DMS53 (cell line): Measurements from ENCODE around the gene CALD1.

Source experiments
- DNase-seq: peaks from one replicate; lab custom pipeline; 2025; lab: John Stamatoyannopoulos, UW

Gene CALD1

GRCh38 chr7:134827436-134827835 lies 48.0 kb downstream of the CALD1 start:
- DNase-seq, result no peak

GRCh38 chr7:134827889-134828288 lies 48.5 kb downstream of the CALD1 start:
- no peak for DNase-seq

DNA sequence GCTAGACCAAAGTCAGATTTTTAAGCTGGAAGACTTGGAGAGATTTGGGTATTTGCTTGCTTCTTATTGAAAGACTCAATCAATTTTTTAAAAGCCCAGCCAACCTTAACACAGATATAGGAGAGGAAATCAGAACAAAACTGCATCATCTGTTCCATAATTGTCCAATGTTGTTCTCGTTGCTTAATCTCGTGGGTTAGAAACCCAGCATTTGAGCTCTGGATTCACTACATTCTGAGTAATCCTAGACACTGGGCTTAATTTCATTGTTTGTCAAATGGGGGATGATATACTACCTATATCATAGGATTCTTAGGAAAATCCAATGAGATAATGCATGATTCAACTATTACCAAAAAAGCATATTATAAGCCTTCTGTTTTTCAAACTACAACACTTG lies 48.9 kb downstream of the CALD1 start:
- no peak for DNase-seq

GRCh38 chr7:134829380-134829986 lies 50.0 kb downstream of the CALD1 start:
- no peak for DNase-seq

DNA sequence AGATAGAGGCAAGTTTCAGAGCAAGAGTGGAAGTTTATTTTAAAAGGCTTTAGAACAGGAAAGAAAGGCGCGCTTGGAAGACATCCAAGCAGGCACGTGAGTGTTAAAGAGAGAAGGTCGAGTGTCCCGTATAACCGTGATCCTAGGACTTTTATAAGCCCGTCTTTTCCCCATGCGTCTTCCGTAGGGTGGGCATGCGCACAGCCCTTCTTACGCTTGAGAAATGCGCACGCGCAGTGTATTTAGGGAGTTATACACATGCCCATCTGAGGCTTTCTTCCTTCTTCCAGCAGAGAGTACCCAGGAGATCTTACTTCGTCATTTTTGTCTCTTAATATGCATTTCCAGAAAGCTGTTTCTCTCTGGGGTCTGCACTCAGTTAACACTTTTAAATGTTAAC lies 52.4 kb downstream of the CALD1 start:
- no peak for DNase-seq

GRCh38 chr7:134832367-134832766 lies 52.9 kb downstream of the CALD1 start:
- DNase-seq, result no peak

- DNase-seq, result no peak
Measured at GRCh38 chr7:134834689-134835462, 55.4 kb downstream of the CALD1 start.

- no peak for DNase-seq
Measured at GRCh38 chr7:134835463-134835823, 56.0 kb downstream of the CALD1 start.

DNA sequence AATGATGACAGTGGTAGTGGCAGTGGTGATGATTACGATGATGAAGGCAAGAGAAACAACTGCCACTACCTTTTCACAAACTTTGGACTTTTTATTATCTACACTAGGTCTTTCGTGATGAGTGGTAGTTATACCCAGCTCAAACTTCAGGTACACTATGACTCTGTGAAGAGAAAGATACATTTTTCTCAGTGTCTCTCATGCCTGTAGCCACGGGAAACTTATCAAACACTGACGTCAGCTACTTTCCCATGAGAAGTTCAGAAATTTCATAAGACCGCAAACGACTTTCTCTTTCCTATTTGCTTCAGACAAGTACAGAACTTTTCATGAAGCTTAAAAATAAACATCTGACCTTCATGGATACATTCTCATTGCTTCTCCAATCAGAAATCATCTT lies 57.0 kb downstream of the CALD1 start:
- no peak for DNase-seq

DNA sequence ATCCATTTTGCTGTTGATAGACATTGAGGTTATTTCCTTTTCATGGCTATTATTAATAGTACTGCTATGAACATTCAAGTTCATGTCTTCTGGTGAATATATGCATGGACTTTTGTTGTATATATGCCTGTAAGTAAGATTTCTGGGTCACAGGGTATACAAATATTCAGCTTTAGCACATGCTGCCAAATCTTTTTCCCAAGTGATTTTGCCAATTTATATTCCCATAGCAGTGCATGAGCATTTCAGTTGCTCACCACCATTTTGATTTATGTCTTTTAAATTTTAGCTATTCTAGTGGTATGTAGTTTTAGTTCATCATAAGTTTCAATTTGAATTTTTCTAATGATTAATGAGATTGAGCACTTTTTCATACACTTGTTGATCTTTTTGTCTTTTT lies 59.9 kb downstream of the CALD1 start:
- no peak for DNase-seq

- DNase-seq, result no peak
Measured at GRCh38 chr7:134842062-134842461, 62.6 kb downstream of the CALD1 start.

DNA sequence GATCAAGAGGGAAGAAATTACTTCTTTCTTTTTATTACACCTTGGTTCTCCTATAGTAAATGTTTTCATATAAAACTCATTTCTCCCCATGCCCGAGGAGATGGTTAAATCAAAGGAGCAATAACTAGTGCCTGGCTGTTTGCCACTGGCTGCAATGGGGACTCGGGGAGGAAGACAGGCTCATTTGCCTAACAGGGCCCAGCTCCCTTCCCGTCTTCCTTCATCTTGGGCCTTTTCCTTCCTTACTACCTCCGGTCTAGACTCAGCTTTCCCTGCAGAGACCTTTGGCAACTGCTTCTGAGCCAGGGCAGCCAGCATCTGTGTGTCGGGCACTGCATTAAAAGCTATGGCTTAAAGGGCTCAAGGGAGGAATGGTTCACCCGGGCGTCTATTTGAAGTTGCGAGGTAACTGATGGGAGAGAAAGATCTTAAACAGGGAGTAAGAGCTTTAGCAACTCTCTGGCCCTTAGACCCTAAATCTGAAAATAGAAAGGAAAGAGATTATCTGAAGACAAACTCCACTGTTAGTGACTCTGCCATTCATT lies 63.5 kb downstream of the CALD1 start:
- DNase-seq, result no peak

DNA sequence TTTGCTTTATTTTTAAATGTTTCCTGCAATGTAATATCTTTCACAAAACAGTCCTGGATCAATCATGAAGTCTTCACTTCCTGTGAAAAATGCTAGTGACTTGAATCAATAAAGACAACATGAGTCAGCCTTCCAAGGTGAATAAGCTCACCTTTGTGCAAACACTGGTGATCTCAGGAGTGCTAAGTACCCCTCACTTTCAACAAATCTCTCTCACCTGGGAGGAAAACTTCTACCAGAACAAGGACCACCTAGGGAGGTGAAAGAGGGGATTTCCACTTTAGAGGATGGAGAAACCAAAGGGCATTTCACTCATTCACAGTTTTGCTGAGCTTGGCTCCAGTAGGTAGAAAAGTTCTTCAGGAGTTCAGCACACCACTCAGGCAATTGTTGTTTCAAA lies 64.8 kb downstream of the CALD1 start:
- DNase-seq, result peak; percentile 92

GRCh38 chr7:134845461-134845860 lies 66.0 kb downstream of the CALD1 start:
- DNase-seq, result peak; percentile 84

GRCh38 chr7:134847851-134848588 lies 68.6 kb downstream of the CALD1 start:
- no peak for DNase-seq

DNA sequence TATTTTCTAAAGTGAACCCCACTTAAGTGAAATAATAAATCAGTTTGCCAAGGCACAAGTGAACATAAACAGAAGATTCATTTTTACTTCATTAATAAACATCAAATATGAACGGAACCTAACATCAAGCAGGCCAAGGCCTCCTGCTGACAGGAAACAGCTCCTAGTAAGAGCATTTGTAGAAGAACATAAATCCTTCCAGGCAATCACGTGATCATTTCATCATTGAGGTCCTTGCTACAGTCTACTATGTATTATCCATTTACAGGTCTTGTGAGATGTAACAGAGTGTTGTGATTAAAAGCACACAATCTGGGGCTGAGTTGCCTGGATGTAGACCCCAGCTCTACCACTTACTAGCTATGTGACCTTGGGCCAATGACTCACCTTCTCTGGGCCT lies 70.6 kb downstream of the CALD1 start:
- no peak for DNase-seq

DNA sequence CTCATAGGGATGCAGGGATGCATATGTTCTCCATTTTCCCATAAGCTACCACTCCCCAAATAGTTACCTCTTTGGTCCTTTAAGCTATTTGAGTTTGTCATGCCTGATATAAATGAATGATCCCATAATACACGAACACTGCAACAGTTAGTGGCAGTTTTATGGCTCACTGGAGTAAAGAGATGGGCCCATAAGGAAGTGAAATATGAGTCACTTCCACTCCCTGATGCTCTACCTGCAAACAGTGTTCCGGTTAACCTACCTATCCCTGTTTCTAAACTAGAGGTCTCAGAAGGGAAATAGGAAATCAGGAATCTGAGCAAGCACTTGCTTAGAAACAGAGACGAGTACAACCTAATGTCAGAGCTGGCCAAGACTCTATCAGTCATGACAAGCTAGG lies 71.7 kb downstream of the CALD1 start:
- DNase-seq, result peak; percentile 56

DNA sequence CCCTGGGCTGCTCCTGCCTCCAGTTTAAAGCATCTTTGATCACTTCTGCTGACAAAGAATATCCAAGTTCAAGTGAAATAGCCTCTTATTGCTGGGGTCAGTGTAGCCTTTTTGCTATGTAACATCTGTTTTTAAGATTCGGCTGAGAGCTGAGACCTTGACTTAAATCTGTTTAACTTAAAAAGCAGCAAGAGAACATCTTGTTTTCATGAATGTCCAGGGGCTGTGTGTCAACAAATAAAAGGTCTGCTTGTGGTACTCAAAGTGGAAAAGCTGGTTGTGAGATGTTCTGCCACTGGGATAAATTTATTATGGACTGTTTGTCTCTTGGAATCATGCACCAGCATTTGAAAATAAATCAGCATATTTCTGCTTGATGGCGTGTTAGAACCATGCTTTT lies 73.2 kb downstream of the CALD1 start:
- DNase-seq, result no peak

DNA sequence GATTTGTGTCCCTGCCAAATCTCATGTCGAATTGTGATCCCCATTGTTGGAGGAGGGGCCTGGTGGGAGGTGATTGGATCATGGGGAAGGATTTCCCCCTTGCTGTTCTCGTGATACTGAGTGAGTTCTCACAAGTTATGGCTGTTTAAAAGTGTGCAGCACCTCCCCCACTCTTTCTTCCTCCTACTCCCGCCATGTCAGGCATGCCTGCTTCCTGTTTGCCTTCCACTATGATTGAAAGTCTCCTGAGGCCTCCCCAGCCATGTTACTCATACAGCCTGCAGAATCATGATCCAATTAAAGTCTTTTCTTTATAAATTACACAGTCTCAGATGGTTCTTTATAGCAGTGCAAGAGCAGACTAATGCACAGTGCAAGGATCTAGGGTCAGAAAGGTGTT lies 75.4 kb downstream of the CALD1 start:
- no peak for DNase-seq

DNA sequence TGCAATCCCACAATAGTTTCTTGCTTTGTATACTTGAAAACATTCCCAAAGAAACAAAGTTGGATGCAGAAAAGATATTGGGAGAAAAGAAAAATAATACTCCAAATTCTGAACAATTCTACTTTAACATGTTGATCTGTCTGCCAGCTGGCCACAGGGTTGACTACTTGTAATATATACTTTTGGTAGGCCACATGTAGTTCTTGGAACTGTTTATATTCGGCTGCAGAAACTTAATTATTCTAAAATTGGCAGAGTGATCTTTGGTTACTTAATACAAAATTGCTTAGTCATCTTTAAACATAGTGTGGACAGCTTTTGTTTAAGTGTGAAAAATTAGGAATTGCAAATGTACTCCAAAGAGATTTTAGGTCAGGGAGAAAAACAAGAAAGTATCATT lies 76.0 kb downstream of the CALD1 start:
- DNase-seq, result no peak

GRCh38 chr7:134856091-134856490 lies 76.7 kb downstream of the CALD1 start:
- DNase-seq, result no peak

DNA sequence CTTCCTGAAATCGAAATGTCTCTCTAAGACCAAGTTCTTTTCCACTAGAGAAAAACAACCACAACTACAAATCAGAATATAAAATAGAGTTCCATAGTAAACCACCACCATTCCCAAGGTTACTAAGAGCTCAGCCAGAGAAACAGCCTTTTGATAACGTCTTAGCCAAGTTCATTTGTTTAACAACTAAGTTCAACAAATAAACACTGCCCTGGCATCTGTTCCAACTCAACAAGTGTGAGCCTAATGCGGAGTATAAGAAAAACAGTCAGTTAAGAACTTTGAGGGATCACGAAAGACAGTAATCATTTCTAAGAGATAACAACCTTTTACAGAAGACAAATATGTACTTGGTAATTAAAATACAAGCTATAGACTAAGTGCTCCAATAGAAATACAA lies 77.3 kb downstream of the CALD1 start:
- DNase-seq, result no peak

DNA sequence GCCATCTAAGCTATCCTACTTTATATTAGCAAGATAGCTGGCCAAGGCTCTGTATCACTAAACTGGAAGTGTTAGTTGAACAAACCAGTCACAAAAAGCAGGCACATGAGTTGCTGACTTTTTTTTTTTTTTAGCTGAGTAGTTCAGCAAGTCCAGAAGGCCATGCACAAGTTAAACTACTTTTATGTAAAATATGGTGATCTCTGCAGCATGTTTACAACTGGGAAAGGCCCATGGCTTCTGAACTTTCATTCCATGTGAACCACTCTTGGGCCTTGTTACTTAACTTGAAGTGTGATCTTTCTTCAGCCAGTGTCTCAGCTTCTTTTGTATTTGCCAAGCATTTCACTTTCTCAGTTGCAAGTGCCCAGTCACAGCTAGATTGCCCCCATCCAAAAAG lies 78.5 kb downstream of the CALD1 start:
- no peak for DNase-seq
